Dermis microvascular lymphatic vessel endothelial cell (primary cell): Measurements from ENCODE around the gene PPP1R15B. TPM values are rescaled to one million over a fixed set of nuclear protein-coding genes. Genes with fewer than 3 reads are reported as not detected.

Source experiments
- DNase-seq, 2 donors: peaks; one replicate each; pipeline versions ENCODE4 v3.0.0 to v3.0.0-alpha.2; 2010; ENCODE audit warnings: low read depth in 2 of 2
- total RNA-seq: library from RNA; depleted of rRNA; stranded (reverse); fragments of >200 nt; gene quantifications from 2 replicates; pipeline ENCODE4 v1.2.1, GENCODE V29; 2014

PPP1R15B gene
- total RNA-seq, 1 donor from 2014 or later: 17.5 TPM

- no peak for DNase-seq
Measured at GRCh38 chr1:204401730-204402129, 9.9 kb downstream of the PPP1R15B start.

GRCh38 chr1:204400882-204401510 is 10.6 kb downstream of the PPP1R15B start:
- DNase-seq: no peak

- DNase-seq: peak; percentile 83 to 87
Measured at GRCh38 chr1:204398197-204399125, 13.2 kb downstream of the PPP1R15B start.

GRCh38 chr1:204396015-204396583 is 15.5 kb downstream of the PPP1R15B start:
- no peak for DNase-seq

GRCh38 chr1:204391629-204392028 is 20.0 kb downstream of the PPP1R15B start:
- DNase-seq: no peak

- no peak for DNase-seq
Measured at GRCh38 chr1:204390751-204391466, 20.7 kb downstream of the PPP1R15B start.

- DNase-seq: no peak
Measured at GRCh38 chr1:204385727-204386126, 25.9 kb downstream of the PPP1R15B start.

- DNase-seq: peak in 1 of 2 donors; percentile 60
Measured at GRCh38 chr1:204384636-204385352, 26.8 kb downstream of the PPP1R15B start.

GRCh38 chr1:204383163-204383904 is 28.3 kb downstream of the PPP1R15B start:
- no peak for DNase-seq

GRCh38 chr1:204382714-204383083 is 28.9 kb downstream of the PPP1R15B start:
- no peak for DNase-seq

GRCh38 chr1:204380293-204380831 is 31.3 kb downstream of the PPP1R15B start:
- no peak for DNase-seq

GRCh38 chr1:204377800-204378668 is 33.6 kb downstream of the PPP1R15B start:
- DNase-seq: peak in 1 of 2 donors; percentile 33

- peak in 1 of 2 donors; percentile 52 for DNase-seq
Measured at GRCh38 chr1:204376919-204377799, 34.5 kb downstream of the PPP1R15B start.

- DNase-seq: no peak
Measured at GRCh38 chr1:204376465-204376864, 35.2 kb downstream of the PPP1R15B start.

- no peak for DNase-seq
Measured at GRCh38 chr1:204373911-204374310, 37.7 kb downstream of the PPP1R15B start.

- no peak for DNase-seq
Measured at GRCh38 chr1:204370176-204370575, 41.4 kb downstream of the PPP1R15B start.

GRCh38 chr1:204368996-204369726 is 42.5 kb downstream of the PPP1R15B start:
- DNase-seq: peak; percentile 77 to 85
